ENCODE results near the gene AFG1L. TPM values are rescaled to one million over a fixed set of nuclear protein-coding genes. Genes with fewer than 3 reads are reported as not detected.
"Not testable (repeated sequence)": the region's sequence is repeated elsewhere in the genome, so short reads cannot be mapped to it uniquely, and the experiment has no call there.

AFG1L gene
- total and polyA plus RNA-seq, 2 experiments from 2014 or later = 9.4 to 9.7 TPM

- WGBS (ENCODE audit: low lambda C conversion rate, missing lambda C conversion rate) = 82% methylated on average over 4 of the region's 4 CpGs
- Histone ChIP-seq H3K9me2 (replicated peaks; ENCODE audit: insufficient read depth) (no peaks in the 10 kb centered on the region), H3K9me3 (ENCODE audit: low read depth) (no peaks in the 10 kb centered on the region), H3K4me3 (no peak overlapping the region), H3K27me3 (no peaks in the 10 kb centered on the region), H3K27ac (no peak overlapping the region), H3K36me3 (replicated peaks; ENCODE audit: insufficient read depth, low read depth) (no peaks in the 10 kb centered on the region), H3K79me2 (no peaks in the 10 kb centered on the region), H3K4me2 (no peak overlapping the region), H3K4me1 (ENCODE audit: insufficient read depth) (no peaks in the 10 kb centered on the region), H4K20me1 (ENCODE audit: insufficient read depth, poor library complexity, severe bottlenecking) (no peaks in the 10 kb centered on the region), H2AFZ (no peak overlapping the region)
- TF ChIP-seq EZH2 (IDR thresholded peaks at IDR 0.05; ENCODE audit: borderline replicate concordance) (no peak), EZH2phosphoT487 (IDR thresholded peaks at IDR 0.05; ENCODE audit: low read depth, severe bottlenecking, unreplicated experiment) (no peak), CTCF (IDR thresholded peaks at IDR 0.05; ENCODE audit: poor library complexity) (no peak)
- DNase-seq (ENCODE audit: low spot score) = no peak
These were observed 29.0 kb downstream of the AFG1L start for GRCh38 chr6:108323710-108324466.

DNA sequence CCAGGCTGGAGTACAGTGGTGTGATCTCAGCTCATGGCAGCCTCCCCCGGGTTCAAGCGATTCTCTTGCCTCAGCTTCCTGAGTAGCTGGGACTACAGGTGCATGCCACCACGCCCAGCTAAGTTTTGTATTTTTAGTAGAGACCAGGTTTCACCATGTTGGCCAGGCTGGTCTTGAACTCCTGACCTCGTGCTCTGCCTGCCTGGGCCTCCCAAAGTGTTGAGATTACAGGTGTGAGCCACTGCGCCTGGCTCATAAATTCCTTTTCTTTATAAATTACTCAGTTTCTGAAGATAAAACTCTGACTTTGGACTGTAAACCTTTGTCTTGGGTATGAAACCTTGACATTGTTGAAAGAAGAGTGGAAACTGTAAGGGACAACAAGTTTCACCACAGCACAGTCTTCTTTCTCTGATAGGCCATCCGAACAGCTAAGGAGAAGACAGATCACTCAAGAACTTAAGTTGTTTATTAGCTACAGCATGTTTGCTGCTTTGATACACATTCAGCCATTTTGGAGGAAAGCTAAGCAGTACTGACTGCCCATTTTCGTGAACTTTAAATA is 35.4 kb downstream of the AFG1L start:
- H2AFZ ChIP-seq; H3K9me2 ChIP-seq (replicated peaks; ENCODE audit: insufficient read depth); H3K4me3 ChIP-seq; H4K20me1 ChIP-seq (ENCODE audit: insufficient read depth, poor library complexity, severe bottlenecking); H3K79me2 ChIP-seq; H3K9me3 ChIP-seq (ENCODE audit: low read depth); H3K27me3 ChIP-seq; H3K36me3 ChIP-seq (replicated peaks; ENCODE audit: insufficient read depth, low read depth); H3K4me2 ChIP-seq: not testable (repeated sequence)
- peak; percentile 48 for DNase-seq (ENCODE audit: low spot score)
- peaks cover 13% of the 10 kb centered on the region for H3K4me1 ChIP-seq (ENCODE audit: insufficient read depth)
- peak overlapping the region; percentile 94 for H3K27ac ChIP-seq
- 80% methylated on average over 7 of the region's 7 CpGs for WGBS (ENCODE audit: low lambda C conversion rate, missing lambda C conversion rate)

- Histone ChIP-seq H3K79me2 (no peaks in the 10 kb centered on the region), H3K4me3 (no peak overlapping the region), H3K4me1 (ENCODE audit: insufficient read depth) (peaks cover 13% of the 10 kb centered on the region), H3K36me3 (replicated peaks; ENCODE audit: insufficient read depth, low read depth) (no peaks in the 10 kb centered on the region), H3K27ac (peak overlapping the region; percentile 94), H3K27me3 (no peaks in the 10 kb centered on the region), H3K4me2 (no peak overlapping the region), H3K9me2 (replicated peaks; ENCODE audit: insufficient read depth) (no peaks in the 10 kb centered on the region), H3K9me3 (ENCODE audit: low read depth) (no peaks in the 10 kb centered on the region), H4K20me1 (ENCODE audit: insufficient read depth, poor library complexity, severe bottlenecking) (no peaks in the 10 kb centered on the region), H2AFZ (no peak overlapping the region)
- no peak for DNase-seq (ENCODE audit: low spot score)
- WGBS (ENCODE audit: low lambda C conversion rate, missing lambda C conversion rate) = 89% methylated on average over 2 of the region's 2 CpGs
- TF ChIP-seq EZH2phosphoT487 (IDR thresholded peaks at IDR 0.05; ENCODE audit: low read depth, severe bottlenecking, unreplicated experiment) = no peak
These were observed 36.0 kb downstream of the AFG1L start for GRCh38 chr6:108330806-108331205.

- peak overlapping the region; percentile 94 for H3K27ac ChIP-seq
- TF ChIP-seq CTCF (IDR thresholded peaks at IDR 0.05; ENCODE audit: poor library complexity) (no peak), EZH2phosphoT487 (IDR thresholded peaks at IDR 0.05; ENCODE audit: low read depth, severe bottlenecking, unreplicated experiment) (no peak), EZH2 (IDR thresholded peaks at IDR 0.05; ENCODE audit: borderline replicate concordance) (no peak)
- DNase-seq (ENCODE audit: low spot score) = peak; percentile 16
These were observed 37.1 kb downstream of the AFG1L start for GRCh38 chr6:108331982-108332381.

More at GRCh38 chr6:108331982-108332381, 37.1 kb downstream of the AFG1L start:
- Histone ChIP-seq H3K9me2 (replicated peaks; ENCODE audit: insufficient read depth) (no peaks in the 10 kb centered on the region), H3K36me3 (replicated peaks; ENCODE audit: insufficient read depth, low read depth) (no peaks in the 10 kb centered on the region), H3K9me3 (ENCODE audit: low read depth) (no peaks in the 10 kb centered on the region), H3K27me3 (no peaks in the 10 kb centered on the region), H4K20me1 (ENCODE audit: insufficient read depth, poor library complexity, severe bottlenecking) (no peaks in the 10 kb centered on the region), H3K79me2 (no peaks in the 10 kb centered on the region), H3K4me1 (ENCODE audit: insufficient read depth) (peaks cover 13% of the 10 kb centered on the region), H2AFZ (no peak overlapping the region), H3K4me2 (no peak overlapping the region), H3K4me3 (no peak overlapping the region)
